WTC11 (cell line): ENCODE data around the gene POMC. TPM values are rescaled to one million over a fixed set of nuclear protein-coding genes. Genes with fewer than 3 reads are reported as not detected.

Source experiments
- ATAC-seq: fragments of 200-7000 bp; cut with Tn5 transposase; 2 replicates; pipeline ENCODE4 v1.10.0; 2021; ENCODE audit warnings: mild to moderate bottlenecking, moderate library complexity
- Bru-seq: library from RNA; stranded (reverse); fragments of 400-500 nt; gene quantifications from one replicate; lab custom pipeline; 2021; lab: Mats Ljungman, UMichigan
- CTCF ChIA-PET: fragments of 300-600 bp; sonication (Branson Sonifier 250); formaldehyde crosslinking; loops from one replicate; lab custom pipeline; 2021; ENCODE audit warnings: antibody characterized with exemption; lab: Charles Lee
- POLR2A ChIA-PET: fragments of 350-600 bp; sonication (Branson Sonifier 250); formaldehyde crosslinking; loops from one replicate; lab custom pipeline; 2021; ENCODE audit warnings: antibody characterized with exemption; lab: Charles Lee
- DNase-seq: peaks from one replicate; pipeline ENCODE4 v3.0.0; 2021; ENCODE audit warnings: low spot score
- H3K27ac Mint-ChIP-seq: 2 replicates; pipeline ENCODE4 v1.8.0; 2021; ENCODE audit warnings: mixed read lengths
- H3K27me3 Mint-ChIP-seq: 2 replicates; pipeline ENCODE4 v1.8.0; 2021; ENCODE audit warnings: low read depth, mild to moderate bottlenecking, moderate library complexity, mixed read lengths
- H3K36me3 Mint-ChIP-seq: 2 replicates; pipeline ENCODE4 v1.8.0; 2021; ENCODE audit warnings: mixed read lengths
- H3K4me1 Mint-ChIP-seq: 2 replicates; pipeline ENCODE4 v1.8.0; 2022; ENCODE audit warnings: mixed read lengths
- H3K4me3 Mint-ChIP-seq: 2 replicates; pipeline ENCODE4 v1.8.0; 2021; ENCODE audit warnings: mild to moderate bottlenecking, moderate library complexity, mixed read lengths
- H3K9me3 Mint-ChIP-seq: 2 replicates; pipeline ENCODE4 v1.8.0; 2021; ENCODE audit warnings: mixed read lengths
- ARID4B ChIP-seq: sonication (generic); formaldehyde crosslinking; IDR thresholded peaks from 2 replicates; pipeline ENCODE4 v1.8.0; 2023; ENCODE audit warnings: missing genetic modification reagents, mild to moderate bottlenecking, borderline replicate concordance
- ATF1 ChIP-seq: sonication (generic); formaldehyde crosslinking; IDR thresholded peaks from 2 replicates; pipeline ENCODE4 v1.8.1; 2023; ENCODE audit warnings: mild to moderate bottlenecking, moderate library complexity, missing genetic modification reagents
- CREB1 ChIP-seq: sonication (generic); formaldehyde crosslinking; IDR thresholded peaks from 2 replicates; pipeline ENCODE4 v1.8.0; 2023; ENCODE audit warnings: mild to moderate bottlenecking, missing genetic modification reagents
- E2F5 ChIP-seq: sonication (generic); formaldehyde crosslinking; IDR thresholded peaks from 2 replicates; pipeline ENCODE4 v1.8.1; 2022; ENCODE audit warnings: mild to moderate bottlenecking, moderate library complexity, missing genetic modification reagents
- ESRRA ChIP-seq: sonication (generic); formaldehyde crosslinking; IDR thresholded peaks from 2 replicates; pipeline ENCODE4 v1.8.1; 2022; ENCODE audit warnings: mild to moderate bottlenecking, missing genetic modification reagents, borderline replicate concordance
- FOXJ3 ChIP-seq: sonication (generic); formaldehyde crosslinking; IDR thresholded peaks from 2 replicates; pipeline ENCODE4 v1.9.0; 2021; ENCODE audit warnings: missing genetic modification reagents, mild to moderate bottlenecking, borderline replicate concordance
- FOXP4 ChIP-seq: sonication (generic); formaldehyde crosslinking; IDR thresholded peaks from 2 replicates; pipeline ENCODE4 v1.8.0; 2022; ENCODE audit warnings: mild to moderate bottlenecking, missing genetic modification reagents
- HMGXB4 ChIP-seq: sonication (generic); formaldehyde crosslinking; IDR thresholded peaks from 2 replicates; pipeline ENCODE4 v1.8.1; 2023; ENCODE audit warnings: mild to moderate bottlenecking, moderate library complexity, missing genetic modification reagents
- JUN ChIP-seq: sonication (generic); formaldehyde crosslinking; IDR thresholded peaks from 2 replicates; pipeline ENCODE4 v1.8.0; 2023; ENCODE audit warnings: mild to moderate bottlenecking, missing genetic modification reagents
- PREB ChIP-seq: sonication (generic); formaldehyde crosslinking; IDR thresholded peaks from 2 replicates; pipeline ENCODE4 v1.8.1; 2022; ENCODE audit warnings: mild to moderate bottlenecking, missing genetic modification reagents, moderate library complexity, borderline replicate concordance
- PRRX2 ChIP-seq: fragments of 250-450 bp; sonication (Bioruptor Pico); IDR thresholded peaks from 2 replicates; pipeline ENCODE4 v1.8.0; 2021; ENCODE audit warnings: mild to moderate bottlenecking
- SMAD3 ChIP-seq: sonication (generic); formaldehyde crosslinking; IDR thresholded peaks from 2 replicates; pipeline ENCODE4 v1.8.0; 2022; ENCODE audit warnings: missing genetic modification reagents, mild to moderate bottlenecking, borderline replicate concordance
- TCF7 ChIP-seq: sonication (generic); formaldehyde crosslinking; IDR thresholded peaks from 2 replicates; pipeline ENCODE4 v1.8.0; 2022; ENCODE audit warnings: mild to moderate bottlenecking, low read depth, missing genetic modification reagents, moderate library complexity
- ZBTB43 ChIP-seq: sonication (generic); formaldehyde crosslinking; IDR thresholded peaks from 2 replicates; pipeline ENCODE4 v1.8.1; 2023; ENCODE audit warnings: mild to moderate bottlenecking, missing genetic modification reagents
- ZNF263 ChIP-seq: sonication (generic); formaldehyde crosslinking; IDR thresholded peaks from 2 replicates; pipeline ENCODE4 v1.8.1; 2022; ENCODE audit warnings: low read depth, mild to moderate bottlenecking, moderate library complexity, missing genetic modification reagents
- ZNF281 ChIP-seq: sonication (generic); formaldehyde crosslinking; IDR thresholded peaks from 2 replicates; pipeline ENCODE4 v1.8.0; 2023; ENCODE audit warnings: mild to moderate bottlenecking, missing genetic modification reagents
- long read RNA-seq, 3 experiments: library from RNA in 1 of 3; library from capped mRNA in 1 of 3; library from polyadenylated mRNA in 1 of 3; unstranded in 2 of 3; stranded (forward) in 1 of 3; transcript quantifications; one replicate each; pipeline ENCODE4 v2.0.0, GENCODE V29; 2021
- total RNA-seq: library from RNA; stranded (reverse); gene quantifications from 3 replicates; pipeline ENCODE4 v1.2.3, GENCODE V29; 2021

POMC gene
- total RNA-seq (3.2 to 4.4 TPM (median 3.7 TPM) in 3 replicates), Bru-seq, nascent RNA (percentile 29 among the genes with signal in this experiment)
- long read RNA-seq, experiment 1, transcript POMC-203 (3 exons, 959 nt), result major isoform, 7 of 12 reads
- long read RNA-seq, experiment 1, partial matches to known transcripts, result 0 of 12 reads
- long read RNA-seq, experiment 1, other reads (novel, unspliced or antisense), result 0 of 12 reads
- long read RNA-seq, experiment 2, partial matches to known transcripts, result 1 of 4 reads
- long read RNA-seq, experiment 2, other reads (novel, unspliced or antisense), result 0 of 4 reads
- long read RNA-seq, experiment 3, result 0 reads

GRCh38 chr2:25168256-25169072, at the start of gene POMC:
Gene POMC (minus strand): TSS chr2:25168580. CDS start chr2:25164772, 3,808 bp downstream.
- no peaks in the 10 kb centered on the region for H3K36me3 Mint-ChIP-seq
- CTCF ChIA-PET, result interaction anchor here (0.6 to 2.6 kb wide), 9 partner anchors 9 to 857 kb away, joined by 3 to 12 read pairs (median 5); no protein-coding TSS in a partner anchor
- H3K9me3 Mint-ChIP-seq, result no peaks in the 10 kb centered on the region
- POLR2A ChIA-PET, result interaction anchor here (0.5 to 0.7 kb wide), 3 partner anchors 207 to 403 kb away, joined by 3 to 5 read pairs (median 5); no protein-coding TSS in a partner anchor
- no peak within 1 kb of the TSS for H3K27ac Mint-ChIP-seq
- ATAC-seq, result peak; percentile 61
- DNase-seq, result peak; percentile 65
- peak within 1 kb of the TSS; percentile 74 for H3K4me3 Mint-ChIP-seq
- H3K27me3 Mint-ChIP-seq, result peaks cover 66% of the 10 kb centered on the region
- peaks cover 9% of the 10 kb centered on the region for H3K4me1 Mint-ChIP-seq
- TF ChIP-seq FOXJ3 (CRISPR knock-in tag) (no peak), FOXP4 (0 out of 2 replicates have a peak, but pooled peaks have one; percentile 33), CREB1 (CRISPR knock-in tag) (peak; percentile 23; the same call in 1 of the 2 replicates), ARID4B (CRISPR knock-in tag) (0 out of 2 replicates have a peak, but pooled peaks have one; percentile 46), SMAD3 (CRISPR knock-in tag) (no peak; the same call in 1 of the 2 replicates), ATF1 (CRISPR knock-in tag) (peak; percentile 2; the same call in 1 of the 2 replicates), ZNF263 (CRISPR knock-in tag) (no peak), E2F5 (CRISPR knock-in tag) (peak; percentile 21; the same call in 1 of the 2 replicates), PREB (no peak), HMGXB4 (peak; percentile 61), JUN (CRISPR knock-in tag) (0 out of 2 replicates have a peak, but pooled peaks have one; percentile 25), TCF7 (CRISPR knock-in tag) (no peak), PRRX2 (no peak), ZBTB43 (CRISPR knock-in tag) (no peak), ZNF281 (CRISPR knock-in tag) (peak; percentile 74; the same call in 1 of the 2 replicates), ESRRA (CRISPR knock-in tag) (no peak)
